Measurements from ENCODE around the gene EPHA2. TPM values are rescaled to one million over a fixed set of nuclear protein-coding genes. Genes with fewer than 3 reads are reported as not detected.

The EPHA2 gene
- total and polyA plus RNA-seq, 4 donors, result 2.9 to 11.1 (median 6.8) TPM

- no peak overlapping the region for H3K9ac ChIP-seq (ENCODE audit: low read depth in 1 of 2, low read length in 2 of 2)
- H3K9me3 ChIP-seq (ENCODE audit: control insufficient read depth in 4 of 4, low read length in 3 of 4), result no peaks in the 10 kb centered on the region
- no peak for DNase-seq (ENCODE audit: low spot score)
- 92% methylated on average over 24 of the region's 24 CpGs for WGBS
- TF ChIP-seq YY1 (IDR thresholded peaks at IDR 0.05), result no peak
- TF ChIP-seq RAD21 (IDR thresholded peaks at IDR 0.05), result no peak
- no peak for TF ChIP-seq SP1 (IDR thresholded peaks at IDR 0.05)
- H3K4me3 ChIP-seq (ENCODE audit: low read depth in 1 of 3, low read length in 3 of 3), result no peak overlapping the region
- no peaks in the 10 kb centered on the region for H3K36me3 ChIP-seq (ENCODE audit: control insufficient read depth in 4 of 4, insufficient read depth in 3 of 4, low read depth in 1 of 4, low read length in 3 of 4)
- no peak overlapping the region for H3K27ac ChIP-seq (ENCODE audit: low read depth in 1 of 2, low read length in 2 of 2)
- H3K4me1 ChIP-seq (ENCODE audit: control insufficient read depth in 4 of 4, insufficient read depth in 4 of 4, low read length in 3 of 4), result peaks cover 0 to 7% (median under 1%) of the 10 kb centered on the region in 4 donors
- H3K27me3 ChIP-seq (ENCODE audit: control insufficient read depth in 4 of 4, insufficient read depth in 4 of 4, low read length in 3 of 4), result no peaks in the 10 kb centered on the region
Observed at GRCh38 chr1:16202281-16203210, 46.7 kb upstream of the EPHA2 start.

GRCh38 chr1:16199700-16200099 lies 43.8 kb upstream of the EPHA2 start:
- Histone ChIP-seq H3K9me3 (ENCODE audit: control insufficient read depth in 4 of 4, low read length in 3 of 4) (no peaks in the 10 kb centered on the region), H3K36me3 (ENCODE audit: control insufficient read depth in 4 of 4, insufficient read depth in 3 of 4, low read depth in 1 of 4, low read length in 3 of 4) (no peaks in the 10 kb centered on the region), H3K27me3 (ENCODE audit: control insufficient read depth in 4 of 4, insufficient read depth in 4 of 4, low read length in 3 of 4) (no peaks in the 10 kb centered on the region), H3K27ac (ENCODE audit: low read depth in 1 of 2, low read length in 2 of 2) (no peak overlapping the region), H3K4me1 (ENCODE audit: control insufficient read depth in 4 of 4, insufficient read depth in 4 of 4, low read length in 3 of 4) (no peaks in the 10 kb centered on the region), H3K4me3 (ENCODE audit: low read depth in 1 of 3, low read length in 3 of 3) (no peak overlapping the region), H3K9ac (ENCODE audit: low read depth in 1 of 2, low read length in 2 of 2) (no peak overlapping the region)
- DNase-seq (ENCODE audit: low spot score), result no peak
- 96% methylated on average over 4 of the region's 4 CpGs for WGBS
- TF ChIP-seq MAX (IDR thresholded peaks at IDR 0.05) (no peak), YY1 (IDR thresholded peaks at IDR 0.05) (no peak), RXRA (IDR thresholded peaks at IDR 0.05) (no peak), JUND (IDR thresholded peaks at IDR 0.05) (no peak), FOXA1 (IDR thresholded peaks at IDR 0.05) (no peak), EGR1 (IDR thresholded peaks at IDR 0.05; ENCODE audit: low read depth in 2 of 2) (no peak), ZBTB33 (IDR thresholded peaks at IDR 0.05) (no peak), SP1 (IDR thresholded peaks at IDR 0.05) (no peak), HNF4A (conservative IDR thresholded peaks at IDR 0.05) (no peak), ATF3 (IDR thresholded peaks at IDR 0.05) (no peak), NR2F2 (IDR thresholded peaks at IDR 0.05) (no peak), GABPA (IDR thresholded peaks at IDR 0.05 in 1 of 2, conservative IDR thresholded peaks at IDR 0.05 in 1 of 2) (no peak), HNF4G (IDR thresholded peaks at IDR 0.05) (no peak), REST (IDR thresholded peaks at IDR 0.05) (no peak), CTCF (IDR thresholded peaks at IDR 0.05; ENCODE audit: low read depth, low read length, missing input control) (no peak), RAD21 (IDR thresholded peaks at IDR 0.05) (no peak), TAF1 (conservative IDR thresholded peaks at IDR 0.05) (no peak), FOXA2 (IDR thresholded peaks at IDR 0.05) (no peak)

All from liver (tissue), 9 donors.